T-cell (primary cell): ENCODE results near the gene YEATS2. TPM values are rescaled to one million over a fixed set of nuclear protein-coding genes. Genes with fewer than 3 reads are reported as not detected.

Experiments used
- ATAC-seq, 4 experiments: fragments of 200-7000 bp in 3 of 4; fragments of 150-1000 bp in 1 of 4; cut with Tn5 transposase; replicated peaks in 1 of 4; 1 replicate in 3 of 4; 2 replicates in 1 of 4; pipeline ENCODE4 v1.10.0; 2021; ENCODE audit warnings: moderate library complexity in 3 of 4, mild to moderate bottlenecking in 2 of 4, moderate number of reproducible peaks in 1 of 4
- CTCF ChIA-PET, 2 donors: fragments of 300-600 bp; sonication (Branson Sonifier 250); formaldehyde crosslinking; loops; one replicate each; lab custom pipeline; 2022; ENCODE audit warnings: antibody characterized with exemption in 2 of 2; lab: Charles Lee
- POLR2A ChIA-PET, 2 donors: fragments of 300-600 bp; sonication (Branson Sonifier 250); formaldehyde crosslinking; loops; one replicate each; lab custom pipeline; 2022; ENCODE audit warnings: antibody characterized with exemption in 2 of 2; lab: Charles Lee
- DNase-seq, 35 experiments: peaks; one replicate each; pipeline versions ENCODE4 v3.0.0 to v3.0.0-alpha.2; 2013 to 2023
- H3K27ac ChIP-seq: one replicate; pipeline ENCODE4 v1.5.1; 2013; ENCODE audit warnings: low read length
- H3K27me3 ChIP-seq, 2 experiments: replicated peaks in 1 of 2; 1 replicate in 1 of 2; 2 replicates in 1 of 2; pipeline versions ENCODE4 v1.6.1 to v1.7.0; 2013; ENCODE audit warnings: low read length in 1 of 2, mixed read lengths in 1 of 2; ENCODE audit not compliant: control insufficient read depth in 2 of 2, insufficient read depth in 2 of 2; ENCODE audit errors: extremely low read depth in 1 of 2
- H3K36me3 ChIP-seq, 2 donors: 1 replicate in 1 of 2; 2 replicates in 1 of 2; pipeline versions ENCODE4 v1.6.1 to v1.7.0; 2013; ENCODE audit warnings: low read length in 1 of 2; ENCODE audit not compliant: control insufficient read depth in 2 of 2, insufficient read depth in 1 of 2; ENCODE audit errors: extremely low read depth in 1 of 2
- H3K4me1 ChIP-seq, 2 experiments: 1 replicate in 1 of 2; 2 replicates in 1 of 2; pipeline versions ENCODE4 v1.6.1 to v1.7.0; 2013; ENCODE audit warnings: low read length in 2 of 2, mixed read lengths in 1 of 2; ENCODE audit not compliant: insufficient read depth in 2 of 2, control insufficient read depth in 1 of 2; ENCODE audit errors: extremely low read depth in 1 of 2
- H3K4me3 ChIP-seq, 2 donors: 1 replicate in 1 of 2; 2 replicates in 1 of 2; pipeline versions ENCODE4 v1.5.1 to v1.7.0; 2013; ENCODE audit warnings: mild to moderate bottlenecking in 2 of 2, low read length in 1 of 2, moderate library complexity in 1 of 2; ENCODE audit not compliant: control insufficient read depth in 1 of 2; ENCODE audit errors: extremely low read depth in 1 of 2
- H3K9me3 ChIP-seq: 2 replicates; pipeline ENCODE4 v1.7.0; 2013
- H3K27ac Mint-ChIP-seq, 2 donors: one replicate each; pipeline ENCODE4 v1.8.0; 2020 to 2021; ENCODE audit warnings: mild to moderate bottlenecking in 2 of 2, mixed read lengths in 2 of 2
- H3K27me3 Mint-ChIP-seq, 2 donors: one replicate each; pipeline ENCODE4 v1.8.0; 2021 to 2022; ENCODE audit warnings: mixed read lengths in 2 of 2
- H3K36me3 Mint-ChIP-seq: one replicate; pipeline ENCODE4 v1.8.0; 2021; ENCODE audit warnings: mixed read lengths
- H3K4me1 Mint-ChIP-seq, 3 donors: one replicate each; pipeline ENCODE4 v1.8.0; 2020 to 2022; ENCODE audit warnings: mixed read lengths in 3 of 3, mild to moderate bottlenecking in 1 of 3
- H3K4me3 Mint-ChIP-seq, 3 donors: one replicate each; pipeline ENCODE4 v1.8.0; 2020 to 2022; ENCODE audit warnings: mild to moderate bottlenecking in 3 of 3, mixed read lengths in 3 of 3, moderate library complexity in 3 of 3
- H3K9me3 Mint-ChIP-seq, 3 donors: one replicate each; pipeline ENCODE4 v1.8.0; 2020 to 2022; ENCODE audit warnings: mixed read lengths in 3 of 3
- WGBS: methylation state at CpG from one replicate; pipeline ENCODE4 v1.1.5; 2013; ENCODE audit warnings: missing lambda C conversion rate; ENCODE audit not compliant: insufficient coverage; 5-methylcytosine and 5-hydroxymethylcytosine counted together
- total RNA-seq, 35 experiments: library from RNA in 6 of 35; stranded (reverse) in 6 of 35; fragments of 120-200 nt in 1 of 35; gene quantifications; one replicate each; pipeline versions ENCODE4 v1.2.1 to v1.2.4 and lab custom pipeline; 2013 to 2026

YEATS2 gene
- total RNA-seq, 5 donors from 2014 or later (not counting 1 experiment from before 2014, with no cell fraction given): 23.8 to 26.2 (median 25.2) TPM

DNA sequence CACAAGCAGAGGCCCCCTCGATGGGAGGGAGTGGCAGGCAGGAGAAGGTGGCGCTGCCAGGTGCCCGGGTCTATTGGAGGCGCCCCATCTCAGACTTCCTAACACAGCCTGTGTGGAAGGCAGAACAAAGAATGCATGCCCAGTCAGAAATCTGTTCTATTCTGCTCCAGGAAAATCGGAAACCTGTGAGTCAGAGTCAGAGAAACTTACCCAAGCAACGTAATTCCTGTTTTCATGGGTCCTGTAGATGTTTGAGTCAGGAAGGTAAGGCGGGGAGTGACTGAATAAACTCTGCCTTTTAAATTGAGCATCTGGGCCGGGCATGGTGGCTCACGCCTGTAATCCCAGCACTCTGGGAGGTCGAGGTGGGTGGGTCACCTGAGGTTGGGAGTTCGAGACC lies 114.0 kb downstream of the YEATS2 start:
- H3K27ac Mint-ChIP-seq: no peak overlapping the region
- peaks cover 0 to 17% of the 10 kb centered on the region in 2 experiments for H3K4me1 ChIP-seq
- peaks cover 24 to 43% of the 10 kb centered on the region in 2 donors for H3K36me3 ChIP-seq
- no peaks in the 10 kb centered on the region for H3K27me3 Mint-ChIP-seq
- ChIA-PET CTCF (no interaction called here), POLR2A (interaction anchor here in 1 of 2 donors (0.5 kb wide), 1 partner anchor 1135 kb away, joined by 4 read pairs; no protein-coding TSS in a partner anchor)
- 94% methylated on average over 9 of the region's 11 CpGs for WGBS
- no peak for ATAC-seq
- no peaks in the 10 kb centered on the region for H3K27me3 ChIP-seq
- H3K9me3 ChIP-seq: no peaks in the 10 kb centered on the region
- H3K4me3 ChIP-seq: no peak overlapping the region
- H3K4me3 Mint-ChIP-seq: no peak overlapping the region
- no peak overlapping the region for H3K27ac ChIP-seq
- no peak for DNase-seq
- no peaks in the 10 kb centered on the region for H3K9me3 Mint-ChIP-seq
- H3K4me1 Mint-ChIP-seq: peaks cover 6 to 19% (median 16%) of the 10 kb centered on the region in 3 donors
- H3K36me3 Mint-ChIP-seq: peaks cover 38% of the 10 kb centered on the region

DNA sequence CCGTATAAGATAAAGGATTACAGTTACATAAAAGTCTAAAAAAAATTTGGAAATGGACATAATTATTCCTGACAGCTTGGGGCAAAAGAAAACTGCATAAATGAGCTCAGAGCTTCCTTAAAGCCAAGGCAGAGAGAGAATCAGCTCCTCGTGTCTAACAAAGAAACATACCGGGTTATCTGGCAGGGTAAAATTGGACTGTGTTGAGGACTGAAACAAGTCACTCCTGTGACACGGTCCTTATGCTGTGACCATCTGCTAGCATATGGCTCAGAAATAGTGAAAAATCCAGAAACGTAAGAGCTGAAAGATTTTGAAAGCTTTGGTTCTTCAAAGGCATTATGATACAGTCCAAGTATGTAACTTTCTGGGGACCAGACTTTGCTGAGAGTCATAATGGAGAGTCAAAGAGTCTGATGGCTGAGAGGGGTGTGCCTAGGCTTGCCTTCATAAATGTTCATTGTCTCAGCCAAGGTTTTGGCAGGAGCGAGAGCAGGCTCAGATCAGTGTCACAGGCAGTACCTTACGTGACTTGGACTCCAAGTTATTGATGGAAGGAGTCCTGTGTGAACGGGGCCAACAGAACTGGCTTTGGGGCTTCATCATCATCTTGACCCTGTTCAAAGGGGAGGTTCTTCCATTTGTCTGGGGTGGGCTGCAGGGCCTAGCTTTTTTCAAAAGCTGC lies 115.3 kb downstream of the YEATS2 start:
- no peak overlapping the region for H3K4me3 Mint-ChIP-seq
- H3K27ac Mint-ChIP-seq: peak overlapping the region; percentile 47 to 69
- ChIA-PET POLR2A (no interaction called here), CTCF (no interaction called here)
- peaks cover 27% of the 10 kb centered on the region for H3K36me3 Mint-ChIP-seq
- ATAC-seq (no peak), DNase-seq (no peak)
- Histone ChIP-seq H3K4me1 (peaks cover 0 to 20% of the 10 kb centered on the region in 2 experiments), H3K27me3 (no peaks in the 10 kb centered on the region), H3K4me3 (no peak overlapping the region), H3K27ac (no peak overlapping the region), H3K36me3 (peaks cover 20 to 36% of the 10 kb centered on the region in 2 donors), H3K9me3 (no peaks in the 10 kb centered on the region)
- no peaks in the 10 kb centered on the region for H3K9me3 Mint-ChIP-seq
- WGBS: 92% methylated on average over 5 of the region's 8 CpGs
- H3K27me3 Mint-ChIP-seq: no peaks in the 10 kb centered on the region
- peaks cover 6 to 19% (median 16%) of the 10 kb centered on the region in 3 donors for H3K4me1 Mint-ChIP-seq

- ChIA-PET POLR2A (interaction anchor here in 1 of 2 donors (0.6 kb wide), 1 partner anchor 18 kb away, joined by 3 read pairs; no protein-coding TSS in a partner anchor), CTCF (no interaction called here)
- no peak for ATAC-seq
- Histone ChIP-seq H3K4me1 (peaks cover 0 to 20% of the 10 kb centered on the region in 2 experiments), H3K9me3 (no peaks in the 10 kb centered on the region), H3K36me3 (peaks cover 13 to 25% of the 10 kb centered on the region in 2 donors), H3K27ac (no peak overlapping the region), H3K27me3 (no peaks in the 10 kb centered on the region), H3K4me3 (no peak overlapping the region)
- H3K4me3 Mint-ChIP-seq: no peak overlapping the region
- H3K36me3 Mint-ChIP-seq: peaks cover 20% of the 10 kb centered on the region
- no peaks in the 10 kb centered on the region for H3K27me3 Mint-ChIP-seq
- no CpG with 5 or more reads among the region's 1 CpG for WGBS
- H3K4me1 Mint-ChIP-seq: peaks cover 6 to 19% (median 16%) of the 10 kb centered on the region in 3 donors
- no peaks in the 10 kb centered on the region for H3K9me3 Mint-ChIP-seq
- no peak for DNase-seq
- peak overlapping the region; percentile 77 to 90 for H3K27ac Mint-ChIP-seq
Measured at GRCh38 chr3:183814240-183814639, 116.6 kb downstream of the YEATS2 start.

GRCh38 chr3:183815563-183815940 lies 118.0 kb downstream of the YEATS2 start:
- ChIA-PET POLR2A (interaction anchor here (0.6 to 0.7 kb wide), 2 partner anchors 27 to 28 kb away, joined by 3 to 4 read pairs; no protein-coding TSS in a partner anchor), CTCF (interaction anchor here (0.5 to 1.0 kb wide), 3 partner anchors 10 to 131 kb away, joined by 3 to 5 read pairs (median 4); no protein-coding TSS in a partner anchor)
- Mint-ChIP-seq H3K27me3 (no peaks in the 10 kb centered on the region), H3K9me3 (no peaks in the 10 kb centered on the region), H3K4me3 (peak overlapping the region; percentile 43 to 67 (median 45)), H3K4me1 (peaks cover 6 to 19% (median 16%) of the 10 kb centered on the region in 3 donors), H3K27ac (peak overlapping the region; percentile 71 to 90), H3K36me3 (peaks cover 13% of the 10 kb centered on the region)
- H3K27ac ChIP-seq: peak overlapping the region; percentile 16
- no peaks in the 10 kb centered on the region for H3K9me3 ChIP-seq
- no peaks in the 10 kb centered on the region for H3K27me3 ChIP-seq
- H3K4me3 ChIP-seq: no peak overlapping the region
- 0% methylated on average over 1 of the region's 9 CpGs for WGBS
- peak; percentile 65 to 83 (median 72) for ATAC-seq
- H3K36me3 ChIP-seq: peaks cover 10 to 13% of the 10 kb centered on the region in 2 donors
- peak in 16 of 35 experiments; percentile 6 to 51 (median 16) for DNase-seq
- H3K4me1 ChIP-seq: peaks cover 0 to 20% of the 10 kb centered on the region in 2 experiments

- ATAC-seq: peak in 3 of 4 experiments; percentile 24 to 44 (median 36)
- CTCF ChIA-PET: interaction anchor here (0.8 to 1.0 kb wide), 2 partner anchors 10 to 11 kb away, joined by 3 to 4 read pairs; no protein-coding TSS in a partner anchor
Measured at GRCh38 chr3:183815951-183816475, 118.4 kb downstream of the YEATS2 start.

More at GRCh38 chr3:183815951-183816475, 118.4 kb downstream of the YEATS2 start:
- WGBS: 73% methylated on average over 9 of the region's 12 CpGs
- H3K27me3 ChIP-seq: no peaks in the 10 kb centered on the region
- peak overlapping the region; percentile 16 for H3K27ac ChIP-seq
- H3K4me3 Mint-ChIP-seq: peak overlapping the region; percentile 43 to 67 (median 45)
- H3K9me3 Mint-ChIP-seq: no peaks in the 10 kb centered on the region
- H3K27me3 Mint-ChIP-seq: no peaks in the 10 kb centered on the region
- POLR2A ChIA-PET: interaction anchor here in 1 of 2 donors (0.6 kb wide), 1 partner anchor 21 kb away, joined by 5 read pairs; no protein-coding TSS in a partner anchor
- peaks cover 0 to 20% of the 10 kb centered on the region in 2 experiments for H3K4me1 ChIP-seq
- H3K4me3 ChIP-seq: no peak overlapping the region
- peaks cover 5 to 8% of the 10 kb centered on the region in 2 donors for H3K36me3 ChIP-seq
- H3K36me3 Mint-ChIP-seq: peaks cover 13% of the 10 kb centered on the region
- H3K27ac Mint-ChIP-seq: peak overlapping the region; percentile 71 to 90
- peaks cover 6 to 19% (median 16%) of the 10 kb centered on the region in 3 donors for H3K4me1 Mint-ChIP-seq
- no peaks in the 10 kb centered on the region for H3K9me3 ChIP-seq
- DNase-seq: peak in 1 of 35 experiments; percentile 11
